Motor neuron (in vitro differentiated cells): Measurements from ENCODE around the gene PAX2. TPM values are rescaled to one million over a fixed set of nuclear protein-coding genes. Genes with fewer than 3 reads are reported as not detected.

Experiments
- total RNA-seq, 8 experiments: library from RNA; unstranded; fragments of 300-600 nt; gene quantifications; 2 replicates each; pipeline versions ENCODE4 v1.2.3 to v1.2.4, GENCODE V29; 2022

Gene PAX2
- total RNA-seq, 8 experiments from 2014 or later: 0.13 to 2.2 (median 0.77) TPM; not detected in 1

Other genes with a start within 250 kb of the PAX2 start
- gene SEC31B, start 225.7 kb upstream of the PAX2 start, total RNA-seq: 10 to 100 TPM in 2 of 8 experiments, 1 to 10 TPM in 6; 3.0 to 24.0 (median 6.4) TPM
- gene NDUFB8, start 215.7 kb upstream of the PAX2 start, total RNA-seq: 100 to 1,000 TPM; 247 to 398 (median 294) TPM
- 10 to 100 TPM in 5 of 8 experiments, 1 to 10 TPM in 3; 7.3 to 23.6 (median 11.9) TPM for gene HIF1AN, start 209.6 kb upstream of the PAX2 start, total RNA-seq
- 10 to 100 TPM; 18.9 to 42.7 (median 31.5) TPM for gene SLF2, start 167.4 kb downstream of the PAX2 start, total RNA-seq
- gene SEMA4G, start 223.9 kb downstream of the PAX2 start, total RNA-seq: 10 to 100 TPM in 5 of 8 experiments, 1 to 10 TPM in 3; 3.2 to 17.0 (median 10.1) TPM
- gene MRPL43, start 241.9 kb downstream of the PAX2 start, total RNA-seq: 100 to 1,000 TPM in 1 of 8 experiments, 10 to 100 TPM in 7; 57.8 to 101 (median 71.6) TPM
- gene TWNK, start 242.0 kb downstream of the PAX2 start, total RNA-seq: 10 to 100 TPM in 4 of 8 experiments, 1 to 10 TPM in 4; 5.7 to 31.3 (median 10.5) TPM